GM12878 (cell line): ENCODE measurements around the gene NUBP1. TPM values are rescaled to one million over a fixed set of nuclear protein-coding genes. Genes with fewer than 3 reads are reported as not detected.
A peak's percentile ranks its signal among the peaks of the same experiment; 100 is the strongest.

Experiments
- ATAC-seq: fragments of 200-7000 bp; cut with Tn5 transposase; 3 replicates; pipeline ENCODE4 v1.9.1; 2020; ENCODE audit warnings: mild to moderate bottlenecking, moderate library complexity
- BruUV-seq: library from RNA; stranded (reverse); fragments of 400-500 nt; replicated peaks from 2 replicates; lab custom pipeline; 2021; lab: Mats Ljungman, UMichigan
- CTCF ChIA-PET: fragments of 300-600 bp; sonication (Branson Sonifier 250); formaldehyde crosslinking; extraction: SDS; loops from one replicate; lab custom pipeline; 2021; ENCODE audit warnings: inconsistent platforms; lab: Yijun Ruan, JAX
- POLR2A ChIA-PET: fragments of 350-600 bp; formaldehyde crosslinking; extraction: SDS; loops from one replicate; lab custom pipeline; 2021; ENCODE audit warnings: inconsistent platforms; lab: Charles Lee
- RAD21 ChIA-PET: fragments of 300-600 bp; sonication (Branson Sonifier 250); formaldehyde crosslinking; loops from one replicate; lab custom pipeline; 2023; ENCODE audit warnings: antibody characterized with exemption; ENCODE audit not compliant: unreplicated experiment; lab: Charles Lee
- SMC1A ChIA-PET: fragments of 300-600 bp; sonication (Branson Sonifier 250); formaldehyde crosslinking; loops from one replicate; lab custom pipeline; 2023; ENCODE audit not compliant: unreplicated experiment, uncharacterized antibody; lab: Charles Lee
- DNase-seq: peaks from one replicate; pipeline ENCODE4 v3.0.0-alpha.2; 2011; ENCODE audit warnings: low read depth, low spot score
- FAIRE-seq: peaks from 3 replicates; lab custom pipeline; 2011; peaks lifted over from hg19 to GRCh38; lab: Jason Lieb, UNC
- H2AFZ ChIP-seq: 2 replicates; pipeline ENCODE4 v1.6.0; 2011; ENCODE audit warnings: low read depth, low read length, control low read depth; ENCODE audit not compliant: control insufficient read depth
- H3K27ac ChIP-seq: 2 replicates; pipeline ENCODE4 v1.5.1; 2011; ENCODE audit warnings: control low read depth; ENCODE audit not compliant: control insufficient read depth, insufficient read depth
- H3K27me3 ChIP-seq, 2 experiments: replicated peaks in 1 of 2; 2 replicates each; pipeline versions ENCODE4 v1.6.0 to v1.6.1; 2011; ENCODE audit warnings: low read length in 1 of 2; ENCODE audit not compliant: control insufficient read depth in 2 of 2, insufficient read depth in 2 of 2
- H3K36me3 ChIP-seq, 2 experiments: 2 replicates each; pipeline ENCODE4 v1.5.1; 2011; ENCODE audit warnings: low read length in 1 of 2; ENCODE audit not compliant: control insufficient read depth in 2 of 2, insufficient read depth in 2 of 2
- H3K4me1 ChIP-seq: 2 replicates; pipeline ENCODE4 v1.6.1; 2011; ENCODE audit warnings: mild to moderate bottlenecking, low read length, moderate library complexity, mixed read lengths; ENCODE audit not compliant: control insufficient read depth, insufficient read depth
- H3K4me2 ChIP-seq: 2 replicates; pipeline ENCODE4 v1.6.0; 2011; ENCODE audit warnings: control low read depth; ENCODE audit not compliant: control insufficient read depth, insufficient read depth
- H3K4me3 ChIP-seq: fragments of 200-600 bp; sonication (generic); 2 replicates; pipeline ENCODE4 v1.5.1; 2016
- H3K79me2 ChIP-seq: 2 replicates; pipeline ENCODE4 v1.6.0; 2011; ENCODE audit warnings: low read length; ENCODE audit not compliant: control insufficient read depth, insufficient read depth
- H3K9ac ChIP-seq: 2 replicates; pipeline ENCODE4 v1.8.0; 2011; ENCODE audit warnings: low read length, control low read depth, mixed read lengths; ENCODE audit not compliant: control insufficient read depth, insufficient read depth
- H3K9me3 ChIP-seq: replicated peaks from 3 replicates; pipeline ENCODE4 v1.5.1; 2011; ENCODE audit warnings: mild to moderate bottlenecking, low read length; ENCODE audit not compliant: control insufficient read depth, insufficient read depth
- H4K20me1 ChIP-seq: 2 replicates; pipeline ENCODE4 v1.6.0; 2011; ENCODE audit not compliant: control insufficient read depth, insufficient read depth
- BCLAF1 ChIP-seq: fragments of 450-650 bp; IDR thresholded peaks from 2 replicates; pipeline ENCODE4 v1.6.1; 2017; ENCODE audit warnings: antibody characterized with exemption, mild to moderate bottlenecking, moderate library complexity
- CHD2 ChIP-seq: IDR thresholded peaks from 2 replicates; pipeline ENCODE4 v1.6.1; 2011; ENCODE audit warnings: low read depth, low read length, improper control_type of control experiment, borderline replicate concordance
- CREM ChIP-seq: IDR thresholded peaks from 2 replicates; pipeline ENCODE4 v1.6.1; 2014; ENCODE audit warnings: antibody characterized with exemption, low read depth
- CUX1 ChIP-seq: IDR thresholded peaks from 2 replicates; pipeline ENCODE4 v1.6.1; 2012; ENCODE audit warnings: improper control_type of control experiment, low read depth, low read length; ENCODE audit not compliant: insufficient replicate concordance
- DPF2 ChIP-seq: fragments of 450-650 bp; IDR thresholded peaks from 2 replicates; pipeline ENCODE4 v1.6.1; 2017; ENCODE audit warnings: mild to moderate bottlenecking
- IKZF2 ChIP-seq, 2 experiments: fragments of 450-650 bp; IDR thresholded peaks; 2 replicates each; pipeline ENCODE4 v1.6.1; 2017; ENCODE audit warnings: mild to moderate bottlenecking in 2 of 2, moderate library complexity in 2 of 2
- NR2C1 ChIP-seq: fragments of 450-650 bp; IDR thresholded peaks from 2 replicates; pipeline ENCODE4 v1.6.1; 2017; ENCODE audit warnings: antibody characterized with exemption, mild to moderate bottlenecking, moderate library complexity
- RAD21 ChIP-seq: IDR thresholded peaks from 2 replicates; pipeline ENCODE4 v1.6.1; 2011; ENCODE audit warnings: mild to moderate bottlenecking, low read depth, low read length, moderate library complexity; ENCODE audit not compliant: insufficient read depth
- WGBS: methylation state at CpG from one replicate; pipeline ENCODE4 v1.1.6; 2016; ENCODE audit warnings: low lambda C conversion rate; ENCODE audit not compliant: insufficient replicate concordance, insufficient coverage; ENCODE audit errors: missing lambda C conversion rate; 5-methylcytosine and 5-hydroxymethylcytosine counted together
- in situ Hi-C: fragments of 300-500 bp; cut with MboI; formaldehyde crosslinking; loops from 9 replicates; pipeline ENCODE4 v1.14.3; 2018; ENCODE audit warnings: mixed read lengths
- intact Hi-C: fragments of 100-400 bp; cut with micrococcal nuclease; formaldehyde crosslinking; loops from one replicate; pipeline ENCODE4 v1.14.2; 2022; ENCODE audit not compliant: unreplicated experiment
- polyA plus RNA-seq, 11 experiments: library from polyadenylated mRNA; depleted of rRNA in 4 of 11; unstranded in 6 of 11; stranded (reverse) in 5 of 11; fragments of >200 nt; fragmentation: Nextera tagmentation in 4 of 11; fragmentation: Illumina TruSeq in 1 of 11; extraction: Ambion mirVana in 4 of 11; extraction: Trizol in 1 of 11; gene quantifications; 1 replicate in 1 of 11; 2 replicates in 10 of 11; pipeline versions ENCODE4 v1.2.1 to v1.2.3, GENCODE V29; 2011 to 2016; ENCODE audit warnings: inconsistent platforms in 2 of 11, missing spikeins in 2 of 11, low read depth in 1 of 11
- total RNA-seq, 4 experiments: library from RNA; depleted of rRNA in 3 of 4; stranded (reverse); fragments of >200 nt in 3 of 4; fragmentation: Illumina TruSeq in 1 of 4; extraction: Trizol in 1 of 4; gene quantifications; 2 replicates each; pipeline versions ENCODE4 v1.2.1 to v1.2.3, GENCODE V29; 2013 to 2021

NUBP1 gene
- total and polyA plus RNA-seq, 10 of the 15 experiments (the other 5 are each of a cell fraction or from before 2014, with no cell fraction given) = 31.0 to 74.9 (median 58.3) TPM

- TF ChIP-seq CUX1 (no peak), NR2C1 (no peak), DPF2 (no peak)
- TF ChIP-seq, all 136 proteins: peak for 0
These were observed 7.2 kb downstream of the NUBP1 start (continued) for GRCh38 chr16:10750793-10751192.

GRCh38 chr16:10751291-10751697 is 7.7 kb downstream of the NUBP1 start:
- CTCF ChIA-PET = interaction anchor here (0.6 to 2.7 kb wide), 3 partner anchors 8 to 168 kb away, joined by 3 to 13 read pairs (median 3); partner anchors contain the start of gene NUBP1
- intact Hi-C loops = no loop called here
- DNase-seq (no peak), FAIRE-seq (peak; percentile 77), ATAC-seq (peak; percentile 38)
- Histone ChIP-seq H4K20me1 (no peaks in the 10 kb centered on the region), H2AFZ (no peak overlapping the region), H3K79me2 (no peaks in the 10 kb centered on the region), H3K4me2 (no peak overlapping the region), H3K9me3 (no peaks in the 10 kb centered on the region), H3K9ac (no peak overlapping the region), H3K27ac (no peak overlapping the region), H3K36me3 (peaks cover 1 to 17% of the 10 kb centered on the region in 2 experiments; a peak in 2 of 4 replicates), H3K4me1 (peaks cover 31% of the 10 kb centered on the region), H3K4me3 (no peak overlapping the region), H3K27me3 (no peaks in the 10 kb centered on the region)
- SMC1A ChIA-PET = interaction anchor here (0.7 to 3.2 kb wide), 8 partner anchors 12 to 167 kb away, joined by 3 to 25 read pairs (median 8); no protein-coding TSS in a partner anchor
- in situ Hi-C loops = no loop called here
- POLR2A ChIA-PET = interaction anchor here (0.9 to 2.1 kb wide), 3 partner anchors 30 to 140 kb away, joined by 5 read pairs; no protein-coding TSS in a partner anchor
- RAD21 ChIA-PET = interaction anchor here (1.1 to 2.6 kb wide), 5 partner anchors 11 to 167 kb away, joined by 3 to 21 read pairs (median 4); partner anchors contain the start of gene CIITA
- 19% methylated on average over 13 of the region's 13 CpGs for WGBS
- BruUV-seq = no TSS peak
- TF ChIP-seq RAD21 (peak; percentile 28; the same call in 1 of the 2 replicates), CUX1 (no peak), IKZF2 (IDR thresholded peaks at IDR 0.05) (peak in 1 of 2 experiments; percentile 43; a peak in 1 of 4 replicates), CHD2 (no peak), CREM (peak; percentile 42; the same call in 1 of the 2 replicates), BCLAF1 (no peak)
